ENCODE measurements around the gene FBXL13.
"Not testable (repeated sequence)": the region's sequence is repeated elsewhere in the genome, so short reads cannot be mapped to it uniquely, and the experiment has no call there.

FBXL13 gene

GRCh38 chr7:103078226-103078625, 3.6 kb upstream of the FBXL13 start:
- not testable (repeated sequence) for DNase-seq

DNA sequence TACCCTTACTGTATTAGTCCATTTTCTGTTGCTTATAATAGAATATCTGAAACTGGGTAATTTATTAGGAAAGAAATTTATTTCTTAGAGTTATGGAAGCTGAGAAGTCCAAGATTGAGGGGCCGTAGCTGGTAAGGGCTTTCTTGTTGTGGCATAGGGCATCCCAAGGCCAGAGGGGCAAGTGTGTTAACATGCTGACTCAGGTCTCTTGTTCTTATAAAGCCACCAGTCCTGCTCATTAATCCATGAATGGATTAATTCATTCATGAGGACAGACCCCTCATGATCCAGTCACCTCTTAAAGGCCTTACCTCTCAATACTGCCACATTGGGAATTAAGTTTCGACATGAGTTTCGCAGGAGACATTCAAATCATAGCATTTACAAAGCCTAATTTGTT, 2.7 kb upstream of the FBXL13 start:
- no peak for DNase-seq

DNA sequence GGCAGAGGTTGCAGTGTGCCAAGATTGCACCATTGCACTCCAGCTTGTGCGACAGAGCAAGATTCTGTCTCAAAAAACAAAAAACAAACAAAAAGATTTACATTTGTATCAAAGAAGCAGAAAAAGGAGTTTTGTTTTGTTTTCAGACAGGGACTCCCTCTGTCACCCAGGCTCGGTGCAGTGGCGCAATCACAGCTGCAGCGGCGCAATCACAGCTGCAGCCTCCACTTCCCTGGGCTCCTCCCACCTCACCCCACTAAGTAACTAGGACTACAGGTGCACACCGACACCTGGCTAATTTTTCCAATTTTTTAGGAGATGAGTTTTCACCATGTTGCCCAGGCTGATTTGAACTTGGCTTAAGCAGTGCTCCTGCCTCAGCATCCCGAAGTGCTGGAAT, 2.2 kb upstream of the FBXL13 start:
- no peak for DNase-seq

- DNase-seq: peak; percentile 83
These were observed 832 bp upstream of the FBXL13 start for GRCh38 chr7:103075337-103075918.

DNA sequence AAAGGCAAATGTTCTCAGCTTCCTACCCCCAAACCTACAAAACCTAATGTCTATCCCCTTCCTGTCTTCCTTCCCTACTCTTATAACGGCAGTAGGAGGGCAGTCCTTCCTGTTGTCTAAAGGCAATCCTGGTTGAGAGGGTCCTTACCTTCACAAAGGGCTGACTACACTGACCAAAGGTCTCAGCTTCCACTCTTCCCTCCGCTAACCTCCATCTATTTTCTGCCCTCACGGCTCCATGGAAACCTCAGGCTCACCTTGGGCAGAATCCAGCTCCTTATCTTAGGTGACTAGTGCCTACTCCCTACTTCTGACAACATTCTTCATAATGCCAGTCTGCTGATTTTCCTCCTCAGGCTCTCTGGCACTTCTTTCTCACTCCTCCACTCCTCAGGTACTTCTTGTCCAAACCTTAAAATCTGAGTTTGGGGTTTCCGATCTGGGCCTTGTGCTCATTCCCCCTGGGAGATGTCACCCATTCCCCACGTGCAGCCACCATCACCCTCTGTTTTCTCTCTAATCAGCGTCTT, 542 bp downstream of the FBXL13 start:
- DNase-seq: no peak

GRCh38 chr7:103071000-103071399, 3.6 kb downstream of the FBXL13 start:
- no peak for DNase-seq

- no peak for DNase-seq
These were observed 5.9 kb downstream of the FBXL13 start for GRCh38 chr7:103068414-103069403.

DNA sequence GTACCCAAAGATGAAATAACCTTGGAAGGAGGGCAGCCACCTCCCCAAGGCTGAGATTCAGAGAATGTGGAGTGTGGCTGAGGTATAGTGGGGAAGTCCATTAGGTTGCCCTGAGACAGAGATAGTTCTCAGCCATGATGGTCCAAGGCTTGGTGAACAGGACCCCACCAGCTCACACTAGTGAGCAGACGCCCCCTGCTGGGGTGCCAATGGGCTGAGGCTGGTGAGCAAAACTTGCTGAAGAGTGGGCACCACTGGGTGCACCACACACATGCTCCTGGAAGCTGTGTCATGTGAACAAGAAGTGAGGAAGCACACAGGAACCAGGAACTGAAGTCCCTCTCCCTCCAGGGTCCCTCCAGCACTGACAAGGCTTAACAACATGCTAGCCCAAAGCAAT, 8.9 kb downstream of the FBXL13 start:
- peak; percentile 37 for DNase-seq

DNA sequence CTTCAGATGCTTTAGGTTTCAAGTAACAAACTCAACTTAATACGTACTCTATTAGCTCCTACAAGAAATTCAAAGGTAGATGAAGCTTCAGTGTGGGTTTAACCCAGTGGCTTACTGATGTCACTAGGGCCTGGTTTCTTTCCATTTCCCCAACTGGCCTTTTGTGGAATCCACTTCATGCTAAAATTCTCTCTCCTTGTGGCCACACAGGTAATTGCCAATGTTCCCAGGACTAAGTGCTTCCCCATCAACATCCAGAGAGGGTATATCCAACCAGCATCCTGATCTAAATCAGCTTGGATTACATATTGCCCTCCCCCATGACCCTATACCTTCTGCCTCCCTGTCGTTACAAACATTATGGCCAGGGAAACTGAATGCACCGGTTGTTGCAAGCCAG, 10.7 kb downstream of the FBXL13 start:
- DNase-seq: no peak

DNA sequence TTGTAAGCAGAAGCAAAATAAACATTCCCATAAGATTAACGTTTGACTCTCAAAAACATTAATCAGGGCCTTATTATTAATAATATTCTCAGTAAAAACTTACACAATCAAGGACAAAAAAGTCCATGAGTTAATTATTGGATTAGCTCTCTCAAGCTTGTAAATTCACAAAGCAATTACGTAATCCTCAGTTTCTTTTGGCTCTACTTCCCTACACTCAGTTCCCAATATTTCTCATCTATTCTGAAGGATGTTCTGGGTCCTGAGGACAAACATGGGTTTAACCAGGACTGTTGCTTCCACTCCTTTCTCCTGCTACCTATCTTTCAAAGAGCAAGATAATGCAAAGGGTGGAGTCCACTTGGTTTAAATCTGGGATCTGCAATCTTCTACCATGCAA, 15.1 kb downstream of the FBXL13 start:
- DNase-seq: no peak

- DNase-seq: no peak
These were observed 16.5 kb downstream of the FBXL13 start for GRCh38 chr7:103058122-103058521.

- not testable (repeated sequence) for DNase-seq
These were observed 18.6 kb downstream of the FBXL13 start for GRCh38 chr7:103056006-103056405.

DNA sequence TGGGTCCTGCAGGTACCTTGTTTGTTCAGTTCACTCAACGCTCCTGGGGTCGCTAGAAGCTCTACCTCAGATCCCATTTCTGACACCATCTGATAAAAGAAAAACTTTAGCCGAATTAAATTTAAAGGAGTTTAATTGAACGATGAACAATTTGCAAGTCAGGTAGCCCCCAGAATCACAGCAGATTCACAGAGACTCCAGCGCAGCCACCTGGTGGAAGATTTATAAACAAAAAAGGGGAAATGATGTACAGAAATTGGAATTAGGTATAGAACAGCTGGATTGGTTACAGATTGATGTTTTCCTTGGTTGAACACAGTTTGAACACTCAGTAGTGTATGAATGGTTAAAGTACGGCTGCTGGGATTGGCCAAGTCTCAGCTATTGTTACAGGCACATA, 23.1 kb downstream of the FBXL13 start:
- no peak for DNase-seq

DNA sequence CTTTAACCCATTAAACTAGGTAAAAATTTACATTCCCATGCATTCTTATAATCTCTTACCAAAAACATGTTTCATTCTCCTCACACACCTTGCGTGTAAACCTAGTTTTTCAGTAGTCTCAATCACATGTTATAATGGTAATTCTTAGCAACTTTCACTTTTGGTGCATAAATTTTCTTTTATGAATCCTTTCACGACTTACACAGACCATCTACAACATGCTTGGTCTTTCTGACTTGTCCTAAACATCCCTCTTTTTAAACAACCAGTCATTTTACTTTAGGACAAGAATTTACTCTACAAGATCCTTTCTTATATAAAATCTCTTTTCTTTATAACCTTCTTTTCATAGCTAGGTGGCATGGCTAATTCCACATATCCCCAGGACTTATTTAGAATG, 25.8 kb downstream of the FBXL13 start:
- no peak for DNase-seq

DNA sequence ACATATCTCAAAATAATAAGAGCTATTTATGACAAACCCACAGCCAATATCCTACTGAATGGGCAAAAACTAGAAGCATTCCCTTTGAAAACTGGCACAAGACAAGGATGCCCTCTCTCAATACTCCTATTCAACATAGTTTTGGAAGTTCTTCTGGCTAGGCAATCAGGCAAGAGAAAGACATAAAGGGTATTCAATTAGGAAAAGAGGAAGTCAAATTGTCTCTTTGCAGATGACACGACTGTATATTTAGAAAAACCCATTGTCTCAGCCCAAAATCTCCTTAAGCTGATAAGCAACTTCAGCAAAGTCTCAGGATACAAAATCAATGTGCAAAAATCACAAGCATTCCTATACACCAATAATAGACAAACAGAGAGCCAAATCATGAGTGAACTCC, 32.8 kb downstream of the FBXL13 start:
- not testable (repeated sequence) for DNase-seq

DNA sequence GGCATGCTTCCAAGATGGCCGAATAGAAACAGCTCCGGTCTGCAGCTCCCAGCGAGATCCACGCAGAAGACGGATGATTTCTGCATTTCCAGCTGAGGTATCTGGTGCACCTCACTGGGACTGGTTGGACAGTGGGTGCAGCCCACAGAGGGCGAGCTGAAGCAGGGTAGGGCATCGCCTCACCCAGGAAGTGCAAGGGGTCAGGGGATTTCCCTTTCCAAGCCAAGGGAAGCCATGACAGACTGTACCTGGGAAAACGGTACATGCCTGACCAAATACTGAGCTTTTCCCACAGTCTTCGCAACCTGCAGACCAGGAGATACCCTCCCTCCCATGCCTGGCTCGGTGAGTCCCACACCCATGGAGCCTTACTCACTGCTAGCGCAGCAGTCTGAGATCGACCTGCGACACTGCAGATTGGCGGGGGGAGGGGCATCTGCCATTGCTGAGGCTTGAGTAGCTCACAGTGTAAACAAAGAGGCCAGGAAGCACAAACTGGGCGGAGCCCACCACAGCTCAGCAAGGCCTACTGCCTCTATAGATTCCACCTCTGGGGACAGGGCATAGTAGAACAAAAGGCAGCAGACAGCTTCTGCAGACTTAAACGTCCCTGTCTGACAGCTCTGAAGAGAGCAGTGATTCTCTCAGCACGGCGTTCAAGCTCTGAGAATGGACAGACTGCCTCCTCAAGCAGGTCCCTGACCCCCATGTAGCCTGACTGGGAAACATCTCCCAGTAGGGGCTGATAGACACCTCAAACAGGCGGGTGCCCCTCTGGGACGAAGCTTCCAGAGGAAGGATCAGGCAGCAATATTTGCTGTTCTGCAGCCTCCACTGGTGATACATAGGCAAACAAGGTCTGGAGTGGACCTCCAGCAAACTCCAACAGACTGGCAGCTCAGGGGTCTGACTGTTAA, 36.5 kb downstream of the FBXL13 start:
- DNase-seq: not testable (repeated sequence)

- DNase-seq: no peak
These were observed 37.1 kb downstream of the FBXL13 start for GRCh38 chr7:103037476-103037822.

DNA sequence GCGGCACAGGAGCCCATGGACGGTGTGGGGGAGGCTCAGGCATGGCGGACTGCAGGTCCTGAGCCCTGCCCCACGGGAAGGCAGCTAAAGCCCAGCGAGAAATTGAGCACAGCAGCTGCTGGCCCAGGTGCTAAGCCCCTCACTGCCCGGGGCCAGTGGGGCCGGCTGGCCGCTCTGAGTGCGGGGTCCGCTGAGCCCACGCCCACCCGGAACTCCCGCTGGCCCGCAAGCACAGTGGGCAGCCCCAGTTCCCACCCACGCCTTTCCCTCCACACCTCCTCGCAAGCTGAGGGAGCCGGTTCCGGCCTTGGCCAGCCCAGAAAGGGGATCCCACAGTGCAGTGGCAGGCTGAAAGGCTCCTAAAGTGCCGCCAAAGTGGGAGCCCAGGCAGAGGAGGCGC, 40.3 kb downstream of the FBXL13 start:
- not testable (repeated sequence) for DNase-seq

DNA sequence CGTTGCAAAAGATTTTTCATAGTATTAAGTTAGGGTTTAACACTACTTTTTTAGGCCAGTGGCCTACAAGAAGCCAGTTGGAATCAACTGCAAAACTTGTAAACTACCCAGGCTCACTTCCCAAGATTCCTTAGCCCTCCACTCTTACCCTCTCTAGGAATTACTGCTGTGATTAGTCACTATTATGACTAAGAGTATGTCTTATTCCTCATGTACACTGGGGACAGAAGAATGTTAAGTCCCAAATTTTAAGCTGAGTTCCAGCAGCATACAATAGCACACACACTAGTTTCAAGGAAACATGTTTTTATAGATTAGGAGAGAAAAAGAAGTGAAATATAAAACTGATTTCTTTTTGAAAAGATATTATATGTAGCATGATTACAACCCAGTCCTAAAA, 42.8 kb downstream of the FBXL13 start:
- DNase-seq: no peak

DNA sequence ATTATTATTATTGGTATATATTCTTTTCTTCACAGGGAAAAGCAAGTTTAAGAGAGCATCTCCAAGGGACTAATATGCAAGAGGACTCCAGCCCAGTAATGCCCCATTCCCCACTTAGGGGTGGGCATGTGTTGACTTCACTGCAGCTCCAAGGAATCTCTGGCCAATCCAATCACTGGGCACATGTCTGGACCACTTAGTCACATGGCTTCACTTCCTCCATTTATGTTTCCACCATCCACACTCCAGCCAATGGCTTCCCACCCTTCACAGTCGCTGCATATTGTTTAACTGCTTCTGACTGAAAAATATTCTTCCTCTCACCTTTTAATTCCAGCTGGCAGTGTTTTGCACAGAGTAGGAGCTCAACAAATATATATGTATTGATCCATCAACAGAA, 43.6 kb downstream of the FBXL13 start:
- DNase-seq: no peak

GRCh38 chr7:103025341-103025740, 49.3 kb downstream of the FBXL13 start:
- no peak for DNase-seq

DNA sequence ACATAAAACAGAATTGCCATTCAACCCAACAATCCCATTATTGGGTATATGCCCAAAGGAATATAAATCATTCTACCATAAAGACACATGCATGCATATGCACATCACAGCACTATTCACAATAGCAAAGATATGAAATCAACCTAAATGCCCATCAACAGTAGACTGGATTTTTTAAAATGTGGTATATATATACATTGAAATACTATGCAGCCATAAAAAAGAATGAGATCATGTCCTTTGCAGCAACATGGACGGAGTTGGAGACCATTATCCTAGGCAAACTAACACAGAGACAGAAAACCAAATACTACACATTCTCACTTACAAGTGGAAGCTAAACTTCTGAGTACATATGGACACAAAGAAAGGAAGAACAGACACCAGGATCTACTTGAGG, 51.0 kb downstream of the FBXL13 start:
- not testable (repeated sequence) for DNase-seq

DNA sequence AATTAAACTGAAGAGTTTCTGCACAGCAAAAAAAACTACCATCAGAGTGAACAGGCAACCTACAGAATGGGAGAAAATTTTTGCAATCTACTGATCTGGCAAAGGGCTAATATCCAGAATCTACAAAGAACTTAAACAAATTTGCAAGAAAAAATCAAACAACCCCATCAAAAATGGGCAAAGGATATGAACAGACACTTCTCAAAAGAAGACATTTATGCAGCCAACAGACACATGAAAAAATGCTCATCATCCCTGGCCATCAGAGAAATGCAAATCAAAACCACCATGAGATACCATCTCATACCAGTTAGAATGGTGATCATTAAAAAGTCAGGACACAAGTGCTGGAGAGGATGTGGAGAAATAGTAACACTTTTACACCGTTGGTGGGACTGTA, 53.1 kb downstream of the FBXL13 start:
- not testable (repeated sequence) for DNase-seq

All from activated CD8-positive, alpha-beta memory T cell treated with anti-CD3 and anti-CD28 coated beads, Interleukin-2, amount 50 U/mL, for 4 hours (primary cell).